GM23338 (cell line): ENCODE results near the gene CYTIP. TPM values are rescaled to one million over a fixed set of nuclear protein-coding genes. Genes with fewer than 3 reads are reported as not detected.
A peak's percentile ranks its signal among the peaks of the same experiment; 100 is the strongest.

Source experiments
- ATAC-seq: fragments of 200-7000 bp; cut with Tn5 transposase; 3 replicates; pipeline ENCODE4 v1.9.1; 2020
- DNase-seq: peaks from one replicate; pipeline ENCODE4 v3.0.0-alpha.2; 2015; ENCODE audit warnings: low spot score
- H2AFZ ChIP-seq: fragments of 200-600 bp; sonication (generic); 2 replicates; pipeline ENCODE4 v1.8.0; 2016; ENCODE audit warnings: antibody characterized with exemption, mild to moderate bottlenecking, moderate library complexity
- H3F3A ChIP-seq: fragments of 200-600 bp; sonication (generic); replicated peaks from 2 replicates; pipeline ENCODE4 v1.8.0; 2017; ENCODE audit warnings: antibody characterized with exemption, mixed run types, low read depth
- H3K27ac ChIP-seq: fragments of 200-600 bp; sonication (generic); 2 replicates; pipeline ENCODE4 v1.6.1; 2016; ENCODE audit warnings: low read depth
- H3K27me3 ChIP-seq: fragments of 200-600 bp; sonication (generic); 2 replicates; pipeline ENCODE4 v1.8.0; 2016; ENCODE audit warnings: mild to moderate bottlenecking, mixed run types, moderate library complexity; ENCODE audit not compliant: insufficient read depth
- H3K36me3 ChIP-seq: fragments of 200-600 bp; sonication (generic); 2 replicates; pipeline ENCODE4 v1.8.0; 2016; ENCODE audit warnings: mild to moderate bottlenecking; ENCODE audit not compliant: insufficient read depth
- H3K4me1 ChIP-seq: fragments of 200-600 bp; sonication (generic); 2 replicates; pipeline ENCODE4 v1.8.0; 2016; ENCODE audit warnings: mild to moderate bottlenecking, moderate library complexity; ENCODE audit not compliant: insufficient read depth
- H3K4me2 ChIP-seq: fragments of 200-600 bp; sonication (generic); 2 replicates; pipeline ENCODE4 v1.7.1; 2017; ENCODE audit warnings: mixed run types
- H3K4me3 ChIP-seq: fragments of 200-600 bp; sonication (generic); 2 replicates; pipeline ENCODE4 v1.6.1; 2016; ENCODE audit warnings: mixed run types
- H3K79me2 ChIP-seq: fragments of 200-600 bp; sonication (generic); replicated peaks from 2 replicates; pipeline ENCODE4 v1.8.0; 2017; ENCODE audit warnings: mild to moderate bottlenecking; ENCODE audit not compliant: insufficient read depth
- H3K9me2 ChIP-seq: fragments of 200-600 bp; sonication (generic); 2 replicates; pipeline ENCODE4 v1.8.0; 2017; ENCODE audit not compliant: insufficient read depth
- H4K20me1 ChIP-seq: fragments of 200-600 bp; sonication (generic); replicated peaks from 2 replicates; pipeline ENCODE4 v1.8.0; 2017; ENCODE audit warnings: mild to moderate bottlenecking; ENCODE audit not compliant: insufficient read depth
- H3K27ac Mint-ChIP-seq: 2 replicates; pipeline ENCODE4 v1.8.0; 2020; ENCODE audit warnings: inconsistent platforms, mild to moderate bottlenecking, moderate library complexity, mixed read lengths
- H3K27me3 Mint-ChIP-seq: 3 replicates; pipeline ENCODE4 v1.8.0; 2022; ENCODE audit warnings: low read depth, mild to moderate bottlenecking, moderate library complexity, mixed read lengths, inconsistent platforms; ENCODE audit not compliant: insufficient read depth, poor library complexity
- H3K36me3 Mint-ChIP-seq: 3 replicates; pipeline ENCODE4 v1.8.0; 2021; ENCODE audit warnings: low read depth, mild to moderate bottlenecking, inconsistent platforms, moderate library complexity, mixed read lengths
- H3K4me1 Mint-ChIP-seq: 3 replicates; pipeline ENCODE4 v1.8.0; 2020; ENCODE audit warnings: mild to moderate bottlenecking, inconsistent platforms, mixed read lengths
- H3K4me3 Mint-ChIP-seq: 3 replicates; pipeline ENCODE4 v1.8.0; 2021; ENCODE audit warnings: moderate library complexity, mild to moderate bottlenecking, inconsistent platforms, mixed read lengths
- H3K9me3 Mint-ChIP-seq: 3 replicates; pipeline ENCODE4 v1.8.0; 2020; ENCODE audit warnings: moderate library complexity, mild to moderate bottlenecking, inconsistent platforms, mixed read lengths
- NANOG ChIP-seq: IDR thresholded peaks from 2 replicates; pipeline ENCODE4 v1.6.1; 2016; ENCODE audit warnings: antibody characterized with exemption, borderline replicate concordance
- ZNF114 ChIP-seq: fragments of 250-450 bp; sonication (Bioruptor Pico); IDR thresholded peaks from 2 replicates; pipeline ENCODE4 v1.5.0; 2020; ENCODE audit warnings: mild to moderate bottlenecking, moderate library complexity
- polyA plus RNA-seq: library from polyadenylated mRNA; unstranded; fragments of >200 nt; fragmentation: Nextera tagmentation; extraction: Ambion mirVana; gene quantifications from 2 replicates; pipeline ENCODE4 v1.2.1, GENCODE V29; 2016
- total RNA-seq: library from RNA; depleted of rRNA; stranded (reverse); fragments of >200 nt; shearing (Covaris generic); gene quantifications from 2 replicates; pipeline ENCODE4 v1.2.3, GENCODE V29; 2014
- TF ChIP-seq, protein P1 (sequence below), 2 experiments: fragments of 200-600 bp in 1 of 2; sonication (generic) in 1 of 2; conservative IDR thresholded peaks; 2 replicates each; pipeline versions ENCODE4 v1.5.1 to v1.6.1; 2016 to 2017; ENCODE audit warnings: antibody characterized with exemption in 2 of 2, low read depth in 2 of 2, mild to moderate bottlenecking in 2 of 2, moderate library complexity in 1 of 2
- TF ChIP-seq, protein P2 (sequence below): fragments of 250-450 bp; sonication (Bioruptor Pico); IDR thresholded peaks from 2 replicates; pipeline ENCODE4 v1.5.0; 2020; ENCODE audit warnings: mild to moderate bottlenecking, moderate library complexity
- TF ChIP-seq, protein P3 (sequence below): IDR thresholded peaks from one replicate; pipeline ENCODE4 v1.6.1; 2018; ENCODE audit warnings: antibody characterized with exemption; ENCODE audit not compliant: unreplicated experiment

Gene CYTIP
- total and polyA plus RNA-seq, 2 experiments from 2014 or later, result not detected

- H3K4me1 ChIP-seq, result no peaks in the 10 kb centered on the region
- no peaks in the 10 kb centered on the region for H3K79me2 ChIP-seq
- H3K9me2 ChIP-seq, result no peaks in the 10 kb centered on the region
- ATAC-seq, result peak; percentile 93
- peaks cover 2% of the 10 kb centered on the region for H3K27me3 Mint-ChIP-seq
- H3K4me3 Mint-ChIP-seq, result no peak overlapping the region
- no peaks in the 10 kb centered on the region for H3K9me3 Mint-ChIP-seq
- H3K4me1 Mint-ChIP-seq, result peaks cover 5% of the 10 kb centered on the region; the same call in 2 of the 3 replicates
- H3K27ac ChIP-seq, result no peak overlapping the region
- H3K27me3 ChIP-seq, result no peaks in the 10 kb centered on the region
- H3K4me2 ChIP-seq, result no peak overlapping the region
- H4K20me1 ChIP-seq, result no peaks in the 10 kb centered on the region
- H3K27ac Mint-ChIP-seq, result no peak overlapping the region
- no peaks in the 10 kb centered on the region for H3K36me3 ChIP-seq
- no peak overlapping the region for H2AFZ ChIP-seq
- TF ChIP-seq, protein P1, sequence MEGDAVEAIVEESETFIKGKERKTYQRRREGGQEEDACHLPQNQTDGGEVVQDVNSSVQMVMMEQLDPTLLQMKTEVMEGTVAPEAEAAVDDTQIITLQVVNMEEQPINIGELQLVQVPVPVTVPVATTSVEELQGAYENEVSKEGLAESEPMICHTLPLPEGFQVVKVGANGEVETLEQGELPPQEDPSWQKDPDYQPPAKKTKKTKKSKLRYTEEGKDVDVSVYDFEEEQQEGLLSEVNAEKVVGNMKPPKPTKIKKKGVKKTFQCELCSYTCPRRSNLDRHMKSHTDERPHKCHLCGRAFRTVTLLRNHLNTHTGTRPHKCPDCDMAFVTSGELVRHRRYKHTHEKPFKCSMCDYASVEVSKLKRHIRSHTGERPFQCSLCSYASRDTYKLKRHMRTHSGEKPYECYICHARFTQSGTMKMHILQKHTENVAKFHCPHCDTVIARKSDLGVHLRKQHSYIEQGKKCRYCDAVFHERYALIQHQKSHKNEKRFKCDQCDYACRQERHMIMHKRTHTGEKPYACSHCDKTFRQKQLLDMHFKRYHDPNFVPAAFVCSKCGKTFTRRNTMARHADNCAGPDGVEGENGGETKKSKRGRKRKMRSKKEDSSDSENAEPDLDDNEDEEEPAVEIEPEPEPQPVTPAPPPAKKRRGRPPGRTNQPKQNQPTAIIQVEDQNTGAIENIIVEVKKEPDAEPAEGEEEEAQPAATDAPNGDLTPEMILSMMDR (conservative IDR thresholded peaks at IDR 0.05; ENCODE audit: low read depth in 2 of 2), result peak; percentile 86 to 93
- TF ChIP-seq ZNF114 (CRISPR knock-in tag), result no peak
- no peak overlapping the region for H3K4me3 ChIP-seq
- H3K36me3 Mint-ChIP-seq, result no peaks in the 10 kb centered on the region
- peak; percentile 79 for DNase-seq
- H3F3A ChIP-seq, result no peaks in the 10 kb centered on the region
Observed at GRCh38 chr2:157492189-157492773, 48.4 kb upstream of the CYTIP start.

DNA sequence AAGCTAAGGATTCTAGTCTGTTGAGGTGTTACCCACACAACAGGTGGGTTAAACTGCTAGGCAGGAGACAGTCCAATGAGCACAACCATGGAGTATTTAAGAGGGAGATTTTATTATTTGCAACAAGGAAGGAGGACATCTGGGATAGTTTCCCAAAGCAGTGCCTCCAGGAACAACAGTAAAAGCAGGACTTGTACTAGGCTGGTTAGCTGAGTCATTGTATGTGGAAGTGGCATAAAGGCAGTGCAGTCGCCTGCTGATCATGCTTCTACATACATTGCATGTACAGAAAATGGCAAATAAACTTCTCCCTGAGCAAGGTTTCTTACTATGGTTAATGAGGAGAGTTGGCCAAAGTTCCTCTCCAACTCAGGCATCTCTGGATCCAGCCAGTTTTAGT, 46.1 kb upstream of the CYTIP start:
- no peaks in the 10 kb centered on the region for H4K20me1 ChIP-seq
- no peak overlapping the region for H3K4me3 ChIP-seq
- H3K36me3 ChIP-seq, result no peaks in the 10 kb centered on the region
- H3K27me3 ChIP-seq, result no peaks in the 10 kb centered on the region
- Mint-ChIP-seq H3K9me3 (no peaks in the 10 kb centered on the region), H3K27ac (no peak overlapping the region), H3K36me3 (no peaks in the 10 kb centered on the region), H3K4me3 (no peak overlapping the region), H3K4me1 (peaks cover 5% of the 10 kb centered on the region; the same call in 2 of the 3 replicates), H3K27me3 (peaks cover 2% of the 10 kb centered on the region)
- H3K9me2 ChIP-seq, result no peaks in the 10 kb centered on the region
- H3K79me2 ChIP-seq, result no peaks in the 10 kb centered on the region
- no peaks in the 10 kb centered on the region for H3K4me1 ChIP-seq
- DNase-seq, result no peak
- no peaks in the 10 kb centered on the region for H3F3A ChIP-seq
- TF ChIP-seq ZNF114 (CRISPR knock-in tag) (no peak), NANOG (no peak)
- TF ChIP-seq, protein P2, sequence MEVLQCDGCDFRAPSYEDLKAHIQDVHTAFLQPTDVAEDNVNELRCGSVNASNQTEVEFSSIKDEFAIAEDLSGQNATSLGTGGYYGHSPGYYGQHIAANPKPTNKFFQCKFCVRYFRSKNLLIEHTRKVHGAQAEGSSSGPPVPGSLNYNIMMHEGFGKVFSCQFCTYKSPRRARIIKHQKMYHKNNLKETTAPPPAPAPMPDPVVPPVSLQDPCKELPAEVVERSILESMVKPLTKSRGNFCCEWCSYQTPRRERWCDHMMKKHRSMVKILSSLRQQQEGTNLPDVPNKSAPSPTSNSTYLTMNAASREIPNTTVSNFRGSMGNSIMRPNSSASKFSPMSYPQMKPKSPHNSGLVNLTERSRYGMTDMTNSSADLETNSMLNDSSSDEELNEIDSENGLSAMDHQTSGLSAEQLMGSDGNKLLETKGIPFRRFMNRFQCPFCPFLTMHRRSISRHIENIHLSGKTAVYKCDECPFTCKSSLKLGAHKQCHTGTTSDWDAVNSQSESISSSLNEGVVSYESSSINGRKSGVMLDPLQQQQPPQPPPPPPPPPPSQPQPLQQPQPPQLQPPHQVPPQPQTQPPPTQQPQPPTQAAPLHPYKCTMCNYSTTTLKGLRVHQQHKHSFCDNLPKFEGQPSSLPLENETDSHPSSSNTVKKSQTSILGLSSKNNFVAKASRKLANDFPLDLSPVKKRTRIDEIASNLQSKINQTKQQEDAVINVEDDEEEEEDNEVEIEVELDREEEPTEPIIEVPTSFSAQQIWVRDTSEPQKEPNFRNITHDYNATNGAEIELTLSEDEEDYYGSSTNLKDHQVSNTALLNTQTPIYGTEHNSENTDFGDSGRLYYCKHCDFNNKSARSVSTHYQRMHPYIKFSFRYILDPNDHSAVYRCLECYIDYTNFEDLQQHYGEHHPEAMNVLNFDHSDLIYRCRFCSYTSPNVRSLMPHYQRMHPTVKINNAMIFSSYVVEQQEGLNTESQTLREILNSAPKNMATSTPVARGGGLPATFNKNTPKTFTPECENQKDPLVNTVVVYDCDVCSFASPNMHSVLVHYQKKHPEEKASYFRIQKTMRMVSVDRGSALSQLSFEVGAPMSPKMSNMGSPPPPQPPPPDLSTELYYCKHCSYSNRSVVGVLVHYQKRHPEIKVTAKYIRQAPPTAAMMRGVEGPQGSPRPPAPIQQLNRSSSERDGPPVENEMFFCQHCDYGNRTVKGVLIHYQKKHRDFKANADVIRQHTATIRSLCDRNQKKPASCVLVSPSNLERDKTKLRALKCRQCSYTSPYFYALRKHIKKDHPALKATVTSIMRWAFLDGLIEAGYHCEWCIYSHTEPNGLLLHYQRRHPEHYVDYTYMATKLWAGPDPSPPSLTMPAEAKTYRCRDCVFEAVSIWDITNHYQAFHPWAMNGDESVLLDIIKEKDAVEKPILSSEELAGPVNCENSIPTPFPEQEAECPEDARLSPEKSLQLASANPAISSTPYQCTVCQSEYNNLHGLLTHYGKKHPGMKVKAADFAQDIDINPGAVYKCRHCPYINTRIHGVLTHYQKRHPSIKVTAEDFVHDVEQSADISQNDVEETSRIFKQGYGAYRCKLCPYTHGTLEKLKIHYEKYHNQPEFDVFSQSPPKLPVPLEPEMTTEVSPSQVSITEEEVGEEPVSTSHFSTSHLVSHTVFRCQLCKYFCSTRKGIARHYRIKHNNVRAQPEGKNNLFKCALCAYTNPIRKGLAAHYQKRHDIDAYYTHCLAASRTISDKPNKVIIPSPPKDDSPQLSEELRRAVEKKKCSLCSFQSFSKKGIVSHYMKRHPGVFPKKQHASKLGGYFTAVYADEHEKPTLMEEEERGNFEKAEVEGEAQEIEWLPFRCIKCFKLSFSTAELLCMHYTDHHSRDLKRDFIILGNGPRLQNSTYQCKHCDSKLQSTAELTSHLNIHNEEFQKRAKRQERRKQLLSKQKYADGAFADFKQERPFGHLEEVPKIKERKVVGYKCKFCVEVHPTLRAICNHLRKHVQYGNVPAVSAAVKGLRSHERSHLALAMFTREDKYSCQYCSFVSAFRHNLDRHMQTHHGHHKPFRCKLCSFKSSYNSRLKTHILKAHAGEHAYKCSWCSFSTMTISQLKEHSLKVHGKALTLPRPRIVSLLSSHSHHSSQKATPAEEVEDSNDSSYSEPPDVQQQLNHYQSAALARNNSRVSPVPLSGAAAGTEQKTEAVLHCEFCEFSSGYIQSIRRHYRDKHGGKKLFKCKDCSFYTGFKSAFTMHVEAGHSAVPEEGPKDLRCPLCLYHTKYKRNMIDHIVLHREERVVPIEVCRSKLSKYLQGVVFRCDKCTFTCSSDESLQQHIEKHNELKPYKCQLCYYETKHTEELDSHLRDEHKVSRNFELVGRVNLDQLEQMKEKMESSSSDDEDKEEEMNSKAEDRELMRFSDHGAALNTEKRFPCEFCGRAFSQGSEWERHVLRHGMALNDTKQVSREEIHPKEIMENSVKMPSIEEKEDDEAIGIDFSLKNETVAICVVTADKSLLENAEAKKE, result no peak
- TF ChIP-seq, protein P3, sequence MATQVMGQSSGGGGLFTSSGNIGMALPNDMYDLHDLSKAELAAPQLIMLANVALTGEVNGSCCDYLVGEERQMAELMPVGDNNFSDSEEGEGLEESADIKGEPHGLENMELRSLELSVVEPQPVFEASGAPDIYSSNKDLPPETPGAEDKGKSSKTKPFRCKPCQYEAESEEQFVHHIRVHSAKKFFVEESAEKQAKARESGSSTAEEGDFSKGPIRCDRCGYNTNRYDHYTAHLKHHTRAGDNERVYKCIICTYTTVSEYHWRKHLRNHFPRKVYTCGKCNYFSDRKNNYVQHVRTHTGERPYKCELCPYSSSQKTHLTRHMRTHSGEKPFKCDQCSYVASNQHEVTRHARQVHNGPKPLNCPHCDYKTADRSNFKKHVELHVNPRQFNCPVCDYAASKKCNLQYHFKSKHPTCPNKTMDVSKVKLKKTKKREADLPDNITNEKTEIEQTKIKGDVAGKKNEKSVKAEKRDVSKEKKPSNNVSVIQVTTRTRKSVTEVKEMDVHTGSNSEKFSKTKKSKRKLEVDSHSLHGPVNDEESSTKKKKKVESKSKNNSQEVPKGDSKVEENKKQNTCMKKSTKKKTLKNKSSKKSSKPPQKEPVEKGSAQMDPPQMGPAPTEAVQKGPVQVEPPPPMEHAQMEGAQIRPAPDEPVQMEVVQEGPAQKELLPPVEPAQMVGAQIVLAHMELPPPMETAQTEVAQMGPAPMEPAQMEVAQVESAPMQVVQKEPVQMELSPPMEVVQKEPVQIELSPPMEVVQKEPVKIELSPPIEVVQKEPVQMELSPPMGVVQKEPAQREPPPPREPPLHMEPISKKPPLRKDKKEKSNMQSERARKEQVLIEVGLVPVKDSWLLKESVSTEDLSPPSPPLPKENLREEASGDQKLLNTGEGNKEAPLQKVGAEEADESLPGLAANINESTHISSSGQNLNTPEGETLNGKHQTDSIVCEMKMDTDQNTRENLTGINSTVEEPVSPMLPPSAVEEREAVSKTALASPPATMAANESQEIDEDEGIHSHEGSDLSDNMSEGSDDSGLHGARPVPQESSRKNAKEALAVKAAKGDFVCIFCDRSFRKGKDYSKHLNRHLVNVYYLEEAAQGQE, result no peak
- H2AFZ ChIP-seq, result no peak overlapping the region
- H3K27ac ChIP-seq, result no peak overlapping the region
- no peak for ATAC-seq
- H3K4me2 ChIP-seq, result no peak overlapping the region
